ENCODE results near the gene KCNMA1.

Gene KCNMA1

DNA sequence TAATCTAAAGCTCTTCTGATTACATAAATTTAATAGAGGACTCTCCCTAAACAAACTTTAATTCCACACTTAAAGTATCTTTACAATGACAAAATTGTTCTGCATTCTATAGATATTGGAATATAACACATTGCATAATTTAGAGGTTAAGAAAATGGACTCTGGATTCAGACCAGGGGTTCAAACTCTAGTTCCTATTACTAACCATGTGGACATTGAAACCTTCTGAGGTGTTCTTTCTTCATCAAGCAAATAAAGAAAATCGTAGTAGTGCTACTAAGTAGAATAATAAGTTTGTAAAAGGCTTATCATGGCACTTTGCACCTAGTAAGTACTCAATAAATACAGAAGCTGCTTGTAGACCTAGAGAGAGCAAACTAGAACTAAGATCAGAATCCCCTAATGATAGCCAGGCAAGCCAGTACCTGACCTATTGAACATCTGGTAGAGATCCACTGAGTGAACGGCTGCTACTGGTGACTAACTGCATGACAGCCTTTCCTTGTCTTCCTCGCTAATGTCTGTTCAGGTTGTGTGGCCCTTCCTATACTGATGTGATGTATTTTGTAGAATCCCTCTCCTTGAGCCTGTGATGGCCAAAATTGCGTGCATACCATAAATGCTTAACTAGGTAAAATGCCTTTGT lies 430.3 kb downstream of the KCNMA1 start:
- FAIRE-seq: no peak

DNA sequence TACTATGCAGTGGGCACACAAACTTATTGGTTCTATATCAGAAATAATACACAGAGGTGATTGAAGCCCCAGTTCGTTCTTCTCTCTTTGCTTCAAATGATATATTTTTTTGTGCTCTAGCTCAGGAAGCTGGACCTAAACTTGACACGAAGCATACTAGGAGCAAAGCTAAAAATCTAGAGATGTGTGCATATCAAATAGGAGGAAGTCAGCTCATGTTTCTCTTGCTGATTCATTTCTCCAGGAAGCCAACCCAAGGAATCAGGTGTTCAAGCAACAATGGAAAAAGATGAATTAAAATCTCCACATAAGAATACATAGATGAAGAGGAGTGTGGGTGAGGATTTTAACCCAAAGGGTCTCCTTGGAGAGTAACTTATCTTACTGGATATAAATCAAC lies 432.5 kb downstream of the KCNMA1 start:
- no peak for DNase-seq (ENCODE audit: insufficient read length, low spot score)
- no peak for FAIRE-seq
- TF ChIP-seq, protein P1, sequence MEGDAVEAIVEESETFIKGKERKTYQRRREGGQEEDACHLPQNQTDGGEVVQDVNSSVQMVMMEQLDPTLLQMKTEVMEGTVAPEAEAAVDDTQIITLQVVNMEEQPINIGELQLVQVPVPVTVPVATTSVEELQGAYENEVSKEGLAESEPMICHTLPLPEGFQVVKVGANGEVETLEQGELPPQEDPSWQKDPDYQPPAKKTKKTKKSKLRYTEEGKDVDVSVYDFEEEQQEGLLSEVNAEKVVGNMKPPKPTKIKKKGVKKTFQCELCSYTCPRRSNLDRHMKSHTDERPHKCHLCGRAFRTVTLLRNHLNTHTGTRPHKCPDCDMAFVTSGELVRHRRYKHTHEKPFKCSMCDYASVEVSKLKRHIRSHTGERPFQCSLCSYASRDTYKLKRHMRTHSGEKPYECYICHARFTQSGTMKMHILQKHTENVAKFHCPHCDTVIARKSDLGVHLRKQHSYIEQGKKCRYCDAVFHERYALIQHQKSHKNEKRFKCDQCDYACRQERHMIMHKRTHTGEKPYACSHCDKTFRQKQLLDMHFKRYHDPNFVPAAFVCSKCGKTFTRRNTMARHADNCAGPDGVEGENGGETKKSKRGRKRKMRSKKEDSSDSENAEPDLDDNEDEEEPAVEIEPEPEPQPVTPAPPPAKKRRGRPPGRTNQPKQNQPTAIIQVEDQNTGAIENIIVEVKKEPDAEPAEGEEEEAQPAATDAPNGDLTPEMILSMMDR (IDR thresholded peaks at IDR 0.05; ENCODE audit: insufficient read depth, missing control alignments): no peak

More for the DNA sequence above, 430.3 kb downstream of the KCNMA1 start:
- TF ChIP-seq, protein P1 (IDR thresholded peaks at IDR 0.05; ENCODE audit: insufficient read depth, missing control alignments): no peak
- DNase-seq (ENCODE audit: insufficient read length, low spot score): no peak

DNA sequence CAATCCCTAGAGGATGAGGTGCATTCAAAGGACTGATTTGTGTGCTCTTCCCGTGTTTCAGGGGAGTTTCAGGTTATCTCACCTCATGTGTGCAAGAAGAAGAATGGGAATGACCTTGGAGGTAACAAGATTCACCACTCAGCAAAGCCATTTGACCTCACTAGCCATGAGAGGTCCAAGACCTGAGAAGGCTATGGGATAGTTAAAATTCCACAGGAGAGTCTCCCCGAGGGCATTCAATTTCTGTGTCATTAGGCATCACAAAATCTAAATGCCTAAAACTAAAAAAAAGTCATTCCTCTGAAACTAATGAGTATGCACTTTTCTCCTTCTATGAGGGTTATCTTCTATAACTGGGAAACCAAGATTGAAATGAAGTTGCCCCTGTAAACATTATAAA lies 433.4 kb downstream of the KCNMA1 start:
- DNase-seq (ENCODE audit: insufficient read length, low spot score) (no peak), FAIRE-seq (no peak)
- TF ChIP-seq, protein P1 (IDR thresholded peaks at IDR 0.05; ENCODE audit: insufficient read depth, missing control alignments): no peak

DNA sequence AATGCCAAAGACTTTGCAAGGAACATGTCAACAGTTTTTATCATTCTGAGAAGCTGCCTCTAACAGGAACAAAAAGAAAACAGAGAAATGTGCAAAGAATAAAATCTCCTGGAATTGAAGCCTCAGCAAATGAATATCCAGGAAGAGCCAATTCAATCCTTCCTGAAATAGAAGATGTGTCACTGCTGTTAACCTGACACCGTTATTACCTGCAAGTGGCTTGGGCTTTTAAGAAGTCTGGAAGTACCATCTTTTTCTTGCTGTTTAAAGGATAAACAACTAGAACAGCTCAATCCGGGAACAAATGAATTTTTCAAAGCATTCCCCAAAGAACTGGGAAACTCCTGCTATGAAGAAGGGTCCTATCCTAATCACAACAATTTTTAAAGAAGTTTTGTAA lies 434.8 kb downstream of the KCNMA1 start:
- no peak for FAIRE-seq
- no peak for DNase-seq (ENCODE audit: insufficient read length, low spot score)
- TF ChIP-seq, protein P1 (IDR thresholded peaks at IDR 0.05; ENCODE audit: insufficient read depth, missing control alignments): no peak

DNA sequence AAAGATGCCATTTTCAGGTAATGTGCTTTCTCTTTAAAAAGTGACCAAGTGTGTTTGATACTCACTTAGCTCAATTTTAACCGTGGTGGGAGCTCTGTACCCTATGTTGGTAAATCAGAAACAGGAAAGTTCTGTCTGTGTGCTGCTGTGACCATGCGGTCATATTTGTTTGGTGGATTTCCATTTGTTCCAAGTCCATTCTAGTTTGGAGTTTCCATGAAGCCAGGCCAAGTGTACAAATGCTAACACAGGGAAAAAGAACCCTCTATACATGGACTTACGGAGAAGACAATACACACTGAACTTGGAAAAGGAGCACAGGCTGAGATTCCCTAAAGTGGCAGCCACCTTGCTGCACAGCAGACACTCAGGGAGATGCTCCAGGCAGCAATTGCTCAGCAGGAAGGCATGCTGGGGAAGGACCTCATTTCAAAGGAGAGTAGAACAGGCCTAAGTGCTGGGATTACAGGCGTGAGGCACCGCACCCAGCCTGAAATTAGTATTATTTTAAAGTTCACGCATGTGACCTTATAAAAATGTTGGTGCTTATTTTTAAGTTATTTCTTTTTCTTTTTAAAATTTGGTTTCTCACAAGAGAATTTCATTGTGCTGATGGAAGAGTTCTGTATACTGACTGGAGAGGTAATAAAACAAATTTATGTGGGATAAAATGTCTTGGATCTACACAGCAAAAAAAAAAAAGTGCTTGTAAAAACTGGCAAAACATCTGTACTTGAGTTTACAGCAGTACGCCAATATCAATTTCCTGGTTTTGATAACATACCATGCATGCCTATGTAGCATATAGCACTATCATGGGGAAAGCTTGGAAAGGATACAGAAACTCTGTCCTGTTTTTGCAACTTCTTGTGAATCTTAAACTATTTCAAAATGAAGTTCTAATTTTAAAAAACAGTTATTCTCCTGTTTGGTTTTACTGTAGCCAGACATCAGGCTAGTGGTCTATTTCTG lies 436.2 kb downstream of the KCNMA1 start:
- no peak for FAIRE-seq

DNA sequence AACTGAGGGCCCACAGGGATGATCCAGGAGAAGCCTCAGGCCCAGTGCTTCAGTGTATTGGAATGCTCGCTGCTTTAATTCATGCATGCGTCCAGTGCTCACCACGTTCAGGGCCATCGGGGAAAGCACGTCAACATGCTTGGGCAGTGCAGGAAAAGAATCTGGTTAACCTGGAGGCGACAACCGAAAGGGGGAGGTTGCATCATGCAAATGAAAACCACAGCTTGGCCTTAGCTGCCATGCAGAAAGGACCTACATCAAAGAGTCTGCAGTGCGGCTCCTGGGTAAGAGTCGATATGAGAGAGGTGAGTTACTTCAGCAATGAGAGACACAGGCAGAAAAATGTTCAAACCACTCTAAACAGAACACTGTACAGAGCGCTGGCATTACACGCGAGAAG lies 440.1 kb downstream of the KCNMA1 start:
- DNase-seq (ENCODE audit: insufficient read length, low spot score) (no peak), FAIRE-seq (no peak)
- TF ChIP-seq, protein P1 (IDR thresholded peaks at IDR 0.05; ENCODE audit: insufficient read depth, missing control alignments): no peak

More for the DNA sequence above, 436.2 kb downstream of the KCNMA1 start:
- TF ChIP-seq, protein P1 (IDR thresholded peaks at IDR 0.05; ENCODE audit: insufficient read depth, missing control alignments): no peak
- DNase-seq (ENCODE audit: insufficient read length, low spot score): no peak

Data from D721Med (cell line).